22Rv1 (cell line): Measurements from ENCODE around the gene ARHGAP8.

ENCODE experiments used
- CTCF ChIP-seq: fragments of 450-650 bp; IDR thresholded peaks from 2 replicates; pipeline ENCODE4 v1.5.1; 2017; ENCODE audit warnings: mild to moderate bottlenecking
- ZFX ChIP-seq: fragments of 450-650 bp; IDR thresholded peaks from 2 replicates; pipeline ENCODE4 v1.6.1; 2017; ENCODE audit warnings: antibody characterized with exemption, borderline replicate concordance

GRCh38 chr22:44732017-44732561 lies 20.3 kb upstream of the ARHGAP8 start:
- no peak for TF ChIP-seq CTCF
- TF ChIP-seq ZFX, result no peak
